H1 (cell line): ENCODE measurements around the gene KLHDC8B.

ENCODE experiments used
- BRCA1 ChIP-seq: IDR thresholded peaks from 2 replicates; pipeline ENCODE4 v1.6.1; 2012; ENCODE audit warnings: low read depth, low read length, improper control_type of control experiment
- CBX5 ChIP-seq: fragments of 300-800, 300-1000 bp; sonication (generic); IDR thresholded peaks from 2 replicates; pipeline ENCODE4 v1.7.1; 2016; ENCODE audit warnings: antibody characterized with exemption, low read length, low read depth
- EP300 ChIP-seq, 2 experiments: IDR thresholded peaks; 1 replicate in 1 of 2; 2 replicates in 1 of 2; pipeline ENCODE4 v1.6.1; 2011 to 2012; ENCODE audit warnings: low read depth in 2 of 2, low read length in 2 of 2, mild to moderate bottlenecking in 2 of 2, borderline replicate concordance in 1 of 2, inconsistent platforms in 1 of 2, moderate library complexity in 1 of 2
- EZH2 ChIP-seq: fragments of 200-600 bp; sonication (generic); IDR thresholded peaks from 2 replicates; pipeline ENCODE4 v1.7.1; 2012; ENCODE audit warnings: low read depth, mild to moderate bottlenecking, moderate library complexity, low read length, inconsistent platforms; ENCODE audit not compliant: severe bottlenecking
- GTF2F1 ChIP-seq: IDR thresholded peaks from 2 replicates; pipeline ENCODE4 v1.6.1; 2012; ENCODE audit warnings: low read depth, low read length, improper control_type of control experiment, borderline replicate concordance
- MAFK ChIP-seq: IDR thresholded peaks from 2 replicates; pipeline ENCODE4 v1.6.1; 2012; ENCODE audit warnings: low read depth, mild to moderate bottlenecking, improper control_type of control experiment, low read length
- NANOG ChIP-seq: IDR thresholded peaks from 2 replicates; pipeline ENCODE4 v1.6.1; 2011; ENCODE audit warnings: low read length, low read depth, mild to moderate bottlenecking, inconsistent platforms; ENCODE audit not compliant: insufficient read depth, poor library complexity, severe bottlenecking
- PHF8 ChIP-seq: fragments of 200-600 bp; sonication (generic); conservative IDR thresholded peaks from 2 replicates; pipeline ENCODE4 v1.7.1; 2012; ENCODE audit warnings: low read depth, mild to moderate bottlenecking, inconsistent platforms, low read length, moderate library complexity
- POLR2A ChIP-seq, 2 experiments: IDR thresholded peaks; 1 replicate in 1 of 2; 2 replicates in 1 of 2; pipeline ENCODE4 v1.6.1; 2011; ENCODE audit warnings: low read depth in 2 of 2, low read length in 2 of 2, mild to moderate bottlenecking in 2 of 2; ENCODE audit errors: control extremely low read depth in 1 of 2
- YY1 ChIP-seq: IDR thresholded peaks from 2 replicates; pipeline ENCODE4 v1.6.1; 2011; ENCODE audit warnings: low read depth, mild to moderate bottlenecking, low read length
- TF ChIP-seq, protein P1 (sequence below), 3 experiments: IDR thresholded peaks; 1 replicate in 2 of 3; 2 replicates in 1 of 3; pipeline versions ENCODE4 v1.5.1 to v1.6.1; 2011; ENCODE audit warnings: low read length in 3 of 3, mild to moderate bottlenecking in 3 of 3, inconsistent platforms in 2 of 3, low read depth in 1 of 3, moderate library complexity in 1 of 3; ENCODE audit not compliant: insufficient read depth in 1 of 3; ENCODE audit errors: control extremely low read depth in 1 of 3
- TF ChIP-seq, protein P2 (sequence below): IDR thresholded peaks from 2 replicates; pipeline ENCODE4 v1.6.1; 2012; ENCODE audit warnings: low read length, inconsistent platforms
- TF ChIP-seq, protein P3 (sequence below): IDR thresholded peaks from 2 replicates; pipeline ENCODE4 v1.6.1; 2012; ENCODE audit warnings: inconsistent platforms

DNA sequence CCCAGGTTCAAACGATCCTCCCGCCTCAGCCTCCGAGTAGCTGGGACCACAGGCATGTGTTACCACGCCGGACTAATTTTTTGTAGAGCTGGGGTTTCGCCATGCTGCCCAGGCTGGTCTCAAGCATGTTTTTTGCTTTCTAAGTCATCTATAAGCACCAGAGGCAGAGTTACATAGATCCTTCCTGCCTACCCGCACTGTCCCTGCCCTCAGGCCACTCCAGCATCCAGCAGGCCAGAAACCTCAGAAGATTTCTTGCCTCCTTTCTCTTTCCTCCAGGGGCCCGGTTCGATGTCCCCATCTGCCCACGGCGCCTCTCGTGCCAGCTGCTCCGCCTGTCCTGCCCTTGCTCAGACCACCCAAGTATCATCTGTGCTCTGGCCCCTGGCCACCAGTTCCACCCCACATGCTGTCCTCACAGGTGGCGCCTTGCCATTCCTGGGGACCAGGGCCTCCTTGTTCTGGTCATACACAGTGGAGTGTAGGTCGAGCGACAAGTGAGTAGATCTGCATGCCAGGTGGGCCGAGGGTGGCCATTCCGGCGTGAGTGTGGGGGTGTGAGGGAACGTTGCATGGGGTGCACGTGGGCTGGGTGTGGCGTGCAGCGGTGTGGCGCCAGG lies 27.3 kb downstream of the KLHDC8B start:
- TF ChIP-seq, protein P1, sequence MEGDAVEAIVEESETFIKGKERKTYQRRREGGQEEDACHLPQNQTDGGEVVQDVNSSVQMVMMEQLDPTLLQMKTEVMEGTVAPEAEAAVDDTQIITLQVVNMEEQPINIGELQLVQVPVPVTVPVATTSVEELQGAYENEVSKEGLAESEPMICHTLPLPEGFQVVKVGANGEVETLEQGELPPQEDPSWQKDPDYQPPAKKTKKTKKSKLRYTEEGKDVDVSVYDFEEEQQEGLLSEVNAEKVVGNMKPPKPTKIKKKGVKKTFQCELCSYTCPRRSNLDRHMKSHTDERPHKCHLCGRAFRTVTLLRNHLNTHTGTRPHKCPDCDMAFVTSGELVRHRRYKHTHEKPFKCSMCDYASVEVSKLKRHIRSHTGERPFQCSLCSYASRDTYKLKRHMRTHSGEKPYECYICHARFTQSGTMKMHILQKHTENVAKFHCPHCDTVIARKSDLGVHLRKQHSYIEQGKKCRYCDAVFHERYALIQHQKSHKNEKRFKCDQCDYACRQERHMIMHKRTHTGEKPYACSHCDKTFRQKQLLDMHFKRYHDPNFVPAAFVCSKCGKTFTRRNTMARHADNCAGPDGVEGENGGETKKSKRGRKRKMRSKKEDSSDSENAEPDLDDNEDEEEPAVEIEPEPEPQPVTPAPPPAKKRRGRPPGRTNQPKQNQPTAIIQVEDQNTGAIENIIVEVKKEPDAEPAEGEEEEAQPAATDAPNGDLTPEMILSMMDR (IDR thresholded peaks at IDR 0.05; ENCODE audit: control extremely low read depth in 1 of 3, insufficient read depth in 1 of 3, low read depth in 1 of 3, low read length in 3 of 3), result no peak
- TF ChIP-seq, protein P2, sequence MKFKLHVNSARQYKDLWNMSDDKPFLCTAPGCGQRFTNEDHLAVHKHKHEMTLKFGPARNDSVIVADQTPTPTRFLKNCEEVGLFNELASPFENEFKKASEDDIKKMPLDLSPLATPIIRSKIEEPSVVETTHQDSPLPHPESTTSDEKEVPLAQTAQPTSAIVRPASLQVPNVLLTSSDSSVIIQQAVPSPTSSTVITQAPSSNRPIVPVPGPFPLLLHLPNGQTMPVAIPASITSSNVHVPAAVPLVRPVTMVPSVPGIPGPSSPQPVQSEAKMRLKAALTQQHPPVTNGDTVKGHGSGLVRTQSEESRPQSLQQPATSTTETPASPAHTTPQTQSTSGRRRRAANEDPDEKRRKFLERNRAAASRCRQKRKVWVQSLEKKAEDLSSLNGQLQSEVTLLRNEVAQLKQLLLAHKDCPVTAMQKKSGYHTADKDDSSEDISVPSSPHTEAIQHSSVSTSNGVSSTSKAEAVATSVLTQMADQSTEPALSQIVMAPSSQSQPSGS, result no peak
- TF ChIP-seq EP300 (IDR thresholded peaks at IDR 0.05; ENCODE audit: borderline replicate concordance in 1 of 2, low read depth in 2 of 2, low read length in 2 of 2), result no peak
- no peak for TF ChIP-seq MAFK
- no peak for TF ChIP-seq GTF2F1
- TF ChIP-seq BRCA1, result no peak
- no peak for TF ChIP-seq YY1
- TF ChIP-seq POLR2A (IDR thresholded peaks at IDR 0.05; ENCODE audit: control extremely low read depth in 1 of 2, low read depth in 2 of 2, low read length in 2 of 2), result no peak
- TF ChIP-seq CBX5, result no peak
- TF ChIP-seq, protein P3, sequence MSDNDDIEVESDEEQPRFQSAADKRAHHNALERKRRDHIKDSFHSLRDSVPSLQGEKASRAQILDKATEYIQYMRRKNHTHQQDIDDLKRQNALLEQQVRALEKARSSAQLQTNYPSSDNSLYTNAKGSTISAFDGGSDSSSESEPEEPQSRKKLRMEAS, result no peak
- TF ChIP-seq EZH2, result no peak
- TF ChIP-seq PHF8, result no peak
- no peak for TF ChIP-seq NANOG
